Neural cell (in vitro differentiated cells): ENCODE results near the gene AKAP5. TPM values are rescaled to one million over a fixed set of nuclear protein-coding genes. Genes with fewer than 3 reads are reported as not detected.
A peak's percentile ranks its signal among the peaks of the same experiment; 100 is the strongest.

Source experiments
- H2AFZ ChIP-seq: fragments of 200-600, 300-800 bp; sonication (generic), shearing (Covaris generic); 2 replicates; pipeline ENCODE4 v1.6.0; 2014; ENCODE audit warnings: low read depth, mild to moderate bottlenecking, antibody characterized with exemption, low read length, moderate library complexity
- H3F3A ChIP-seq: fragments of 200-600 bp; shearing (Covaris generic); 2 replicates; pipeline ENCODE4 v1.6.1; 2016; ENCODE audit warnings: mild to moderate bottlenecking, moderate library complexity, mixed read lengths, antibody characterized with exemption, low read length; ENCODE audit not compliant: insufficient read depth, poor library complexity, severe bottlenecking
- H3K27ac ChIP-seq: fragments of 200-600, 300-800 bp; sonication (generic), shearing (Covaris generic); 2 replicates; pipeline ENCODE4 v1.5.1; 2014; ENCODE audit warnings: mild to moderate bottlenecking, low read length, moderate library complexity
- H3K27me3 ChIP-seq: fragments of 300-800, 200-600 bp; sonication (generic), shearing (Covaris generic); 2 replicates; pipeline ENCODE4 v1.6.0; 2014; ENCODE audit warnings: mild to moderate bottlenecking, low read depth, low read length, moderate library complexity; ENCODE audit not compliant: insufficient read depth
- H3K36me3 ChIP-seq: fragments of 300-800, 200-600 bp; sonication (generic), shearing (Covaris generic); 2 replicates; pipeline ENCODE4 v1.5.1; 2014; ENCODE audit warnings: mild to moderate bottlenecking, antibody characterized with exemption, low read length, moderate library complexity; ENCODE audit not compliant: insufficient read depth
- H3K4me2 ChIP-seq: fragments of 300-800, 200-600 bp; sonication (generic), shearing (Covaris generic); 2 replicates; pipeline ENCODE4 v1.6.0; 2014; ENCODE audit warnings: mild to moderate bottlenecking, low read length
- H3K4me3 ChIP-seq: fragments of 300-800, 200-600 bp; sonication (generic), shearing (Covaris generic); 2 replicates; pipeline ENCODE4 v1.5.1; 2014; ENCODE audit warnings: mild to moderate bottlenecking, low read length, moderate library complexity
- H3K79me2 ChIP-seq: fragments of 200-600 bp; shearing (Covaris generic); replicated peaks from 2 replicates; pipeline ENCODE4 v1.6.0; 2014; ENCODE audit warnings: mild to moderate bottlenecking, low read length, moderate library complexity; ENCODE audit not compliant: insufficient read depth
- H3K9ac ChIP-seq: fragments of 300-800, 200-600 bp; sonication (generic), shearing (Covaris generic); 2 replicates; pipeline ENCODE4 v1.6.1; 2016; ENCODE audit warnings: mild to moderate bottlenecking, low read length, mixed read lengths
- H3K9me2 ChIP-seq: fragments of 200-600 bp; shearing (Covaris generic); 2 replicates; pipeline ENCODE4 v1.6.1; 2016; ENCODE audit warnings: mild to moderate bottlenecking, low read length, mixed read lengths; ENCODE audit not compliant: insufficient read depth
- H3K9me3 ChIP-seq: fragments of 200-600, 300-800 bp; sonication (generic), shearing (Covaris generic); 2 replicates; pipeline ENCODE4 v1.6.1; 2016; ENCODE audit warnings: mild to moderate bottlenecking, mixed run types, low read length, moderate library complexity, mixed read lengths
- H4K20me1 ChIP-seq: fragments of 200-600 bp; shearing (Covaris generic); 2 replicates; pipeline ENCODE4 v1.6.1; 2016; ENCODE audit warnings: mild to moderate bottlenecking, mixed run types; ENCODE audit not compliant: insufficient read depth
- CTCF ChIP-seq: fragments of 450-650 bp; IDR thresholded peaks from 2 replicates; pipeline ENCODE4 v1.5.1; 2014; ENCODE audit warnings: antibody characterized with exemption, mild to moderate bottlenecking, moderate library complexity; ENCODE audit not compliant: poor library complexity, severe bottlenecking
- EP300 ChIP-seq: fragments of 450-650 bp; conservative IDR thresholded peaks from 2 replicates; pipeline ENCODE4 v1.6.1; 2014; ENCODE audit warnings: antibody characterized with exemption, mild to moderate bottlenecking, moderate library complexity; ENCODE audit not compliant: poor library complexity, severe bottlenecking
- EZH2 ChIP-seq: fragments of 200-600, 300-800 bp; shearing (Covaris generic), sonication (generic); IDR thresholded peaks from 2 replicates; pipeline ENCODE4 v1.6.1; 2014; ENCODE audit warnings: antibody characterized with exemption, low read length, borderline replicate concordance, mild to moderate bottlenecking; ENCODE audit not compliant: insufficient read depth, poor library complexity, severe bottlenecking
- MXI1 ChIP-seq: fragments of 450-650 bp; conservative IDR thresholded peaks from 2 replicates; pipeline ENCODE4 v1.6.1; 2014; ENCODE audit warnings: antibody characterized with exemption, mild to moderate bottlenecking; ENCODE audit not compliant: poor library complexity, severe bottlenecking
- POLR2AphosphoS5 ChIP-seq: IDR thresholded peaks from 2 replicates; pipeline ENCODE4 v1.6.1; 2012
- RAD21 ChIP-seq: fragments of 450-650 bp; conservative IDR thresholded peaks from 2 replicates; pipeline ENCODE4 v1.6.1; 2014; ENCODE audit warnings: antibody characterized with exemption, mild to moderate bottlenecking, moderate library complexity
- SMC3 ChIP-seq: fragments of 450-650 bp; conservative IDR thresholded peaks from 2 replicates; pipeline ENCODE4 v1.6.1; 2014; ENCODE audit warnings: antibody characterized with exemption, mild to moderate bottlenecking, moderate library complexity; ENCODE audit not compliant: poor library complexity
- TAF1 ChIP-seq: IDR thresholded peaks from 2 replicates; pipeline ENCODE4 v1.6.1; 2012; ENCODE audit warnings: low read depth
- polyA plus RNA-seq: library from polyadenylated mRNA; depleted of rRNA; stranded (reverse); fragments of >200 nt; gene quantifications from 2 replicates; pipeline ENCODE4 v1.2.3, GENCODE V29; 2014
- TF ChIP-seq, protein P1 (sequence below): IDR thresholded peaks from 2 replicates; pipeline ENCODE4 v1.6.1; 2012; ENCODE audit warnings: borderline replicate concordance

Gene AKAP5
- polyA plus RNA-seq, 1 donor from 2014 or later: 1.8 TPM

- Histone ChIP-seq H3K9me3 (no peaks in the 10 kb centered on the region), H3K27ac (no peak overlapping the region), H3K4me3 (no peak overlapping the region), H3K36me3 (no peaks in the 10 kb centered on the region), H2AFZ (no peak overlapping the region), H4K20me1 (no peaks in the 10 kb centered on the region), H3K9me2 (no peaks in the 10 kb centered on the region), H3K4me2 (no peak overlapping the region), H3F3A (no peaks in the 10 kb centered on the region), H3K27me3 (no peaks in the 10 kb centered on the region), H3K9ac (no peak overlapping the region), H3K79me2 (no peaks in the 10 kb centered on the region)
- TF ChIP-seq MXI1: no peak
- TF ChIP-seq POLR2AphosphoS5: no peak
- TF ChIP-seq CTCF: no peak
- no peak for TF ChIP-seq RAD21
- no peak for TF ChIP-seq EP300
- TF ChIP-seq, protein P1, sequence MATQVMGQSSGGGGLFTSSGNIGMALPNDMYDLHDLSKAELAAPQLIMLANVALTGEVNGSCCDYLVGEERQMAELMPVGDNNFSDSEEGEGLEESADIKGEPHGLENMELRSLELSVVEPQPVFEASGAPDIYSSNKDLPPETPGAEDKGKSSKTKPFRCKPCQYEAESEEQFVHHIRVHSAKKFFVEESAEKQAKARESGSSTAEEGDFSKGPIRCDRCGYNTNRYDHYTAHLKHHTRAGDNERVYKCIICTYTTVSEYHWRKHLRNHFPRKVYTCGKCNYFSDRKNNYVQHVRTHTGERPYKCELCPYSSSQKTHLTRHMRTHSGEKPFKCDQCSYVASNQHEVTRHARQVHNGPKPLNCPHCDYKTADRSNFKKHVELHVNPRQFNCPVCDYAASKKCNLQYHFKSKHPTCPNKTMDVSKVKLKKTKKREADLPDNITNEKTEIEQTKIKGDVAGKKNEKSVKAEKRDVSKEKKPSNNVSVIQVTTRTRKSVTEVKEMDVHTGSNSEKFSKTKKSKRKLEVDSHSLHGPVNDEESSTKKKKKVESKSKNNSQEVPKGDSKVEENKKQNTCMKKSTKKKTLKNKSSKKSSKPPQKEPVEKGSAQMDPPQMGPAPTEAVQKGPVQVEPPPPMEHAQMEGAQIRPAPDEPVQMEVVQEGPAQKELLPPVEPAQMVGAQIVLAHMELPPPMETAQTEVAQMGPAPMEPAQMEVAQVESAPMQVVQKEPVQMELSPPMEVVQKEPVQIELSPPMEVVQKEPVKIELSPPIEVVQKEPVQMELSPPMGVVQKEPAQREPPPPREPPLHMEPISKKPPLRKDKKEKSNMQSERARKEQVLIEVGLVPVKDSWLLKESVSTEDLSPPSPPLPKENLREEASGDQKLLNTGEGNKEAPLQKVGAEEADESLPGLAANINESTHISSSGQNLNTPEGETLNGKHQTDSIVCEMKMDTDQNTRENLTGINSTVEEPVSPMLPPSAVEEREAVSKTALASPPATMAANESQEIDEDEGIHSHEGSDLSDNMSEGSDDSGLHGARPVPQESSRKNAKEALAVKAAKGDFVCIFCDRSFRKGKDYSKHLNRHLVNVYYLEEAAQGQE: no peak
- no peak for TF ChIP-seq TAF1
- no peak for TF ChIP-seq SMC3
- TF ChIP-seq EZH2: no peak
Observed at GRCh38 chr14:64476438-64476837, 11.1 kb downstream of the AKAP5 start.

DNA sequence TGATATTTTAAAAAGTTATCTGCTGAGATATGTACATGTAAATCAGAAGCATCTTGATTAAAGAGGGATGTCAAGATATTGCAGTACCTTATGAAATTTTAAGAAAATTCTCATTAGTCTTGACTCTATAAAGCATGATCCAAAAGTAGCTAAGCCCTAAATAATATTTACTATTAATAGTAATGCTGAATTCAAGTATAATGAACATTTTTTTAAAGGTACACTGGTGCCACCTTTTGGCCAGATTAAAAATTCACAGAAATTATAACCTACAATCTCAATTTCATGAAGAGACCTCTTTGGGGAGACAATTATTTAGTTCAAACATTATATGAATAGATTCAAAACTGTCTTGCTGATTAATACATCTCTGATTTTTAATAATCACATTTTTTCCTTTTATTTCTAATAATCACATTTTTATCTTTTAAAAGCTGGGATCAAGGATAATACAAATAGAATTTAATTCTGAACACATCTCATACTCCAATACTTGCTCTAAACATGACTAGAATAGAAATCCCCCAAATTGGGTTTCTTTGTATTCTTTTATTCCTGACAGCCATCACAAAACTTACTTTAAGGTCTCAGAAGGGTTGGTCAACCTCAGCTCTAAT, 13.4 kb downstream of the AKAP5 start:
- Histone ChIP-seq H3K27ac (no peak overlapping the region), H3K36me3 (no peaks in the 10 kb centered on the region), H3K4me2 (no peak overlapping the region), H4K20me1 (no peaks in the 10 kb centered on the region), H2AFZ (no peak overlapping the region), H3F3A (no peaks in the 10 kb centered on the region), H3K4me3 (no peak overlapping the region), H3K9ac (no peak overlapping the region), H3K9me2 (no peaks in the 10 kb centered on the region), H3K9me3 (no peaks in the 10 kb centered on the region), H3K27me3 (no peaks in the 10 kb centered on the region), H3K79me2 (no peaks in the 10 kb centered on the region)
- no peak for TF ChIP-seq MXI1
- TF ChIP-seq SMC3: peak; percentile 65
- TF ChIP-seq EP300: no peak
- TF ChIP-seq, protein P1: no peak
- no peak for TF ChIP-seq EZH2
- TF ChIP-seq CTCF: peak; percentile 68
- TF ChIP-seq RAD21: peak; percentile 70
- no peak for TF ChIP-seq TAF1
- TF ChIP-seq POLR2AphosphoS5: no peak
